ENCODE results near the gene COQ10A. TPM values are rescaled to one million over a fixed set of nuclear protein-coding genes. Genes with fewer than 3 reads are reported as not detected.

Gene COQ10A
- total and polyA plus RNA-seq, 2 donors (not counting 3 experiments of a cell fraction or from before 2014, with no cell fraction given), result 14.7 to 32.4 TPM

DNA sequence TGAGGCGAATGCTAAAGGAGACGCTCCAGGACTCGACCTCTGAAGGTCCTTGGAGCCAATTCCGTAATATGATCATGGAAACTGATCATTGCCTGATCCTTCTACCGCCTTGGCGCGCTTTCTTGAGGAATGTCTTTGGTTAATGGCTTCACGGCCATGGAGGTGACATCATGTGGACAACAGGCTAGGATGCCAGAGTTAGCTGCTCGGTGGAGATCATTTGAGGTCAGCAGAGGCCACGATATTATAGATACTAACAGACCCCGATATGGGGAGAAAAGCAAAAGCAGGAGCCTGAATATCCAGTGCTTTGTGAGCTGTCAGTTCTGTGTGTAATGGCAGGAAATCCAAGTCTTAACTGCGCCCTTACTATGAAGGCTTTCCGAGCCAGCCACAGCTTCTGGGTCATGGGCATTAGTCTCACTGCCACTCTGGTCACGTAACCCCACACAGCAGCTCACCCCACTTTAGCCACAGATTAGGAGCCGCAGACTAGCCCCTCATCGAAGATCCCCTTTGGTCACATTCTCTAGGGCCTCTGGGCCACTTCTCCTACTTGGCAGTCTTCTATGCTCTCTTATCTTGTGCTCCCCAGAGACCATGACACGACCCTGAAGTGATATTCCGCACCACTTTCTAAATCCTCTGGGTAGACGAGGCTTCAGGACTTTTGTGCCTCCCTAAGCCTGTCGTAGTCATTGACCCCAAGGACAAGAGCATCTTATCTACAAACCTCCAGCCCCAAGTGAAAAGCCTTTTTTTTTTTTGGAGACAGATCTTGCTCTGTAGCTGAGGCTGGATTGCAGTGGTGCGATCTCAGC is 34.1 kb downstream of the COQ10A start:
- ChIA-PET CTCF (interaction anchor here (0.8 kb wide), 1 partner anchor 14 kb away, joined by 3 read pairs; no protein-coding TSS in a partner anchor), POLR2A (interaction anchor here (1.1 kb wide), 1 partner anchor 103 kb away, joined by 3 read pairs; no protein-coding TSS in a partner anchor)
- Histone ChIP-seq H3K27ac (ENCODE audit: insufficient read depth, low read depth, low read length) (peak overlapping the region; percentile 77), H3K4me2 (ENCODE audit: insufficient read depth, low read length) (peak overlapping the region; percentile 73), H3K36me3 (ENCODE audit: control insufficient read depth in 2 of 2, extremely low read depth in 1 of 2, insufficient read depth in 2 of 2, low read length in 2 of 2) (no peaks in the 10 kb centered on the region), H3K9me3 (replicated peaks; ENCODE audit: control insufficient read depth, insufficient read depth, low read length) (no peaks in the 10 kb centered on the region), H3K9ac (replicated peaks; ENCODE audit: extremely low read depth, insufficient read depth, low read length) (peak overlapping the region; percentile 70), H3K4me3 (replicated peaks in 1 of 3; ENCODE audit: insufficient read depth in 1 of 3, low read depth in 1 of 3, low read length in 3 of 3) (peak overlapping the region in 2 of 3 experiments; percentile 67 to 88), H3K9me1 (replicated peaks; ENCODE audit: control insufficient read depth, extremely low read depth, insufficient read depth, low read length) (no peaks in the 10 kb centered on the region), H3K27me3 (ENCODE audit: control insufficient read depth in 2 of 2, insufficient read depth in 2 of 2, low read length in 2 of 2) (no peaks in the 10 kb centered on the region), H3K4me1 (ENCODE audit: control insufficient read depth, extremely low read depth, insufficient read depth, low read length) (peaks cover 26% of the 10 kb centered on the region), H3K79me2 (ENCODE audit: control insufficient read depth, insufficient read depth, low read length) (peaks cover 41% of the 10 kb centered on the region), H4K20me1 (replicated peaks; ENCODE audit: control insufficient read depth, extremely low read depth, insufficient read depth, low read length) (peaks cover 2% of the 10 kb centered on the region), H2AFZ (ENCODE audit: low read depth, low read length) (peak overlapping the region; percentile 27)
- FAIRE-seq (no peak), DNase-seq (ENCODE audit: low read depth, low spot score) (no peak)
- dilution Hi-C loops (cut with MboI; ENCODE audit: extremely low pct_ligation_motif_present, low sequenced_read_pairs), result no loop called here
- BruUV-seq (replicated peaks), result TSS peak; percentile 80
- intact Hi-C loops (cut with micrococcal nuclease), result loop anchor here (1.0 kb wide), 7 partner anchors 15 to 183 kb away; partner anchors contain the start of genes PAN2 and ZC3H10
- no peak for TF ChIP-seq MYC (IDR thresholded peaks at IDR 0.05; ENCODE audit: low read depth, low read length)
- TF ChIP-seq POLR2AphosphoS5 (IDR thresholded peaks at IDR 0.05; ENCODE audit: insufficient read depth, low read depth, low read length), result no peak
- TF ChIP-seq JUN (IDR thresholded peaks at IDR 0.05; ENCODE audit: borderline replicate concordance, insufficient read depth, insufficient read length, low read depth), result no peak
- TF ChIP-seq, protein P1, sequence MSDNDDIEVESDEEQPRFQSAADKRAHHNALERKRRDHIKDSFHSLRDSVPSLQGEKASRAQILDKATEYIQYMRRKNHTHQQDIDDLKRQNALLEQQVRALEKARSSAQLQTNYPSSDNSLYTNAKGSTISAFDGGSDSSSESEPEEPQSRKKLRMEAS (IDR thresholded peaks at IDR 0.05; ENCODE audit: insufficient read depth, insufficient read length), result no peak
- TF ChIP-seq FOS (IDR thresholded peaks at IDR 0.05; ENCODE audit: borderline replicate concordance, insufficient read depth, low read length), result no peak
- TF ChIP-seq EZH2 (IDR thresholded peaks at IDR 0.05; ENCODE audit: borderline replicate concordance, low read depth, low read length, severe bottlenecking), result no peak
- TF ChIP-seq GATA2 (IDR thresholded peaks at IDR 0.05; ENCODE audit: insufficient read depth, insufficient read length, low read depth, low read length), result no peak
- no peak for TF ChIP-seq POLR2A (IDR thresholded peaks at IDR 0.05; ENCODE audit: low read depth, low read length)
- TF ChIP-seq, protein P2, sequence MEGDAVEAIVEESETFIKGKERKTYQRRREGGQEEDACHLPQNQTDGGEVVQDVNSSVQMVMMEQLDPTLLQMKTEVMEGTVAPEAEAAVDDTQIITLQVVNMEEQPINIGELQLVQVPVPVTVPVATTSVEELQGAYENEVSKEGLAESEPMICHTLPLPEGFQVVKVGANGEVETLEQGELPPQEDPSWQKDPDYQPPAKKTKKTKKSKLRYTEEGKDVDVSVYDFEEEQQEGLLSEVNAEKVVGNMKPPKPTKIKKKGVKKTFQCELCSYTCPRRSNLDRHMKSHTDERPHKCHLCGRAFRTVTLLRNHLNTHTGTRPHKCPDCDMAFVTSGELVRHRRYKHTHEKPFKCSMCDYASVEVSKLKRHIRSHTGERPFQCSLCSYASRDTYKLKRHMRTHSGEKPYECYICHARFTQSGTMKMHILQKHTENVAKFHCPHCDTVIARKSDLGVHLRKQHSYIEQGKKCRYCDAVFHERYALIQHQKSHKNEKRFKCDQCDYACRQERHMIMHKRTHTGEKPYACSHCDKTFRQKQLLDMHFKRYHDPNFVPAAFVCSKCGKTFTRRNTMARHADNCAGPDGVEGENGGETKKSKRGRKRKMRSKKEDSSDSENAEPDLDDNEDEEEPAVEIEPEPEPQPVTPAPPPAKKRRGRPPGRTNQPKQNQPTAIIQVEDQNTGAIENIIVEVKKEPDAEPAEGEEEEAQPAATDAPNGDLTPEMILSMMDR (IDR thresholded peaks at IDR 0.05; ENCODE audit: extremely low read depth in 1 of 2, insufficient read depth in 1 of 2, low read depth in 1 of 2, low read length in 2 of 2), result no peak

Measured in endothelial cell of umbilical vein (primary cell).